ENCODE results near the gene EXOC2.

- TF ChIP-seq L3MBTL2 (conservative IDR thresholded peaks at IDR 0.05) (no peak), SP1 (IDR thresholded peaks at IDR 0.05) (no peak), TARDBP (IDR thresholded peaks at IDR 0.05) (no peak), BHLHE40 (IDR thresholded peaks at IDR 0.05; ENCODE audit: borderline replicate concordance) (no peak)
These were observed 189.2 kb downstream of the EXOC2 start for GRCh38 chr6:503610-504362.
